ENCODE measurements around the gene KCTD11.

The KCTD11 gene

DNA sequence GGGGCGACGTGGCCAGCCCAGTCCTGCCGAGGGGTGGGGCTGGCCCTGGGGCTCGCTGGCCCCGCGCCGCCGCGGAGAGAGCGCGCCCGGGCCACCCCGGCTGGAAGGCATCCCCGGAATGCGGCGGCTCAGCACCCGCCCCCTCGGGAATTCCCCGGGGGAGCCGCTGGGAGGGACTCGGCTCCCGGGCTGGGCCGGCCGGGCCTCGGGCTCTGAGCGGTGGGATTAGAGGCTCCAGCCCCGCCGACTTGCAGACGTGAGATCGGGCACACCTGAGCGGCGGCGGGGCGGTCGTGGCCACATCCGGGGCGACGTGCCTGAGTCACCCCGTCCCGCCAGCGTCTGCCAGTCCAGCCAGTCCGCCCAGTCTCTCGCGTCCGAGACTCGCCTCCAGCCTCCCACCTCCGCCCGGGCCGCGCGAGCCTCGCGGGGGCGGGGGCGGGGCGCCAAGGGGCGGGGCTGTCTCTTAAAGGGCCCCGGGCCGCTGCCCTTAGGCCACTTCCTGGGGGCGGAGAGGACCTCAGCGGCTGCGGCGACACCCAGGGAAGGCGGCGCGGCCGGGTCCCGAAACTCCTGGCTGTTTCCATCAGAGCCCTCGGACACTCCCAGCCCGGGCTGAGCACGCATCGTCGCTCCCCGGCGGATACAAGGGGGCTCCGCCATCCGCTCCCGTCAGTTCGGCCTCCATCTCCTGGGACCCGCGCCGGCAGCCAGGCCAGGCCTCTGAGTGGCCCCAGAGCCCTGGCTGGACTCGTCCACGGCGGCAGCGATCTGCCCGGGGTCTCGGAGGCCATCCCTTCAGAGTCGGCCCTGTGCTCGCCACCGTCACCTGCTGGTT is at the start of gene KCTD11:
Gene KCTD11 (plus strand): TSS at position 498 of the 838 bp plus-strand sequence.
- DNase-seq: peak; percentile 85

DNA sequence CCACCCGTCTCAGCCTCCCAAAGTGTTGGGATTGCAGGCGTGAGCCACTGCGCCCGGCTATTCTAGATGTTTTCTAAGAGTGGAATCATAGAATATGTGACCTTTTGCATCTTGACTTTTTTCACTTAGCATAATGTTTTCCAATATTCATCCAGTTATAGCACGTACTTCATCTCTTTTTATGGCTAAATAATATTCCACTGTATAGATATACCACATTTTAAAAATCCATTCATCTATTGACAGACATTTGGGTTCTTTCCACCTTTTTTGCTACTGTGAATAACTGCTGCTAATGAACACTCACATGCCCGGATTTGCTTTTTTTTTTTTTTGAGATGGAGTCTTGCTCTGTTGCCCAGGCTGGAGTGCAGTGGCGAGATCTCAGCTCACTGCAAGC is 47.8 kb upstream of the KCTD11 start:
- DNase-seq: no peak

DNA sequence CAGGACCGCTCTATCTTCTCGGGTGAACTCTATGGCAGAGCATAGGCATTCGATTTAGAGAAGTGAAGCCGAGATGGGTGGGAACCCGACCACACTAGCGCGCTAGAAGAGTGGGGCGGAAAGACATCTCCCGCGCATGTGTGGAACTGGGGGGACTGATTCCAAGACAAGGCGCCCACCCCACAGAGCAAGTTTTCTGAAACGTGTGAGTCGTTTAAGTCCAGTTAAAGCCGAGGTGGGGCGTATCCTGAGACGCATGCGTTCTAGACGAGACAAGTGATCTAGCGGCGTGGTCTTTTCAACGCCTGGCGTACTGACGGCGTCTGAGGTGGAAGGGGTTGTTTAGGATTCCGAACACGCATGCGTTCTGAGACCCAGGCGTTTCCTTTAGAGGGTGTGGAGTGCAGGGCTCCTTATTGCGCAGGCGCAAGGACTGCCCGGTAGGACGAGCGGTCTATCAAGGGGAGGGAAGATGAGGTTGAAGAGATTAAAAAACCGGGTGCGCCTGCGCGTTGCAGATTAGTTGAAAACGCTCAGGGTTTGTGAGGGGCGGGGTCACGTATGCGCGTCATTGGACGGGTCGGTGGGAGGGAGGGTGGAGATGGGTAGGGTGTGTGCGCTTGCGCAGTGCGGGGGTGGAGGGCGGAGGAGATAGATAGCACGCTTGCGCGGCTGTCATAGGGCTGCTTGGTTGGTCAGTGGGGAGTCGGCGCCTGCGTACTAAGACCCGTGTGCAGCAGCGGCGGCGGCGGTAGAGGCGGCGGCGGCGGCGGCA is 44.9 kb upstream of the KCTD11 start, which contains the start of gene EIF5A:
Gene EIF5A (plus strand): TSS at position 718 of the 775 bp plus-strand sequence. CDS start 2,008 bp downstream, outside the sequence.
- DNase-seq: peak; percentile 100

DNA sequence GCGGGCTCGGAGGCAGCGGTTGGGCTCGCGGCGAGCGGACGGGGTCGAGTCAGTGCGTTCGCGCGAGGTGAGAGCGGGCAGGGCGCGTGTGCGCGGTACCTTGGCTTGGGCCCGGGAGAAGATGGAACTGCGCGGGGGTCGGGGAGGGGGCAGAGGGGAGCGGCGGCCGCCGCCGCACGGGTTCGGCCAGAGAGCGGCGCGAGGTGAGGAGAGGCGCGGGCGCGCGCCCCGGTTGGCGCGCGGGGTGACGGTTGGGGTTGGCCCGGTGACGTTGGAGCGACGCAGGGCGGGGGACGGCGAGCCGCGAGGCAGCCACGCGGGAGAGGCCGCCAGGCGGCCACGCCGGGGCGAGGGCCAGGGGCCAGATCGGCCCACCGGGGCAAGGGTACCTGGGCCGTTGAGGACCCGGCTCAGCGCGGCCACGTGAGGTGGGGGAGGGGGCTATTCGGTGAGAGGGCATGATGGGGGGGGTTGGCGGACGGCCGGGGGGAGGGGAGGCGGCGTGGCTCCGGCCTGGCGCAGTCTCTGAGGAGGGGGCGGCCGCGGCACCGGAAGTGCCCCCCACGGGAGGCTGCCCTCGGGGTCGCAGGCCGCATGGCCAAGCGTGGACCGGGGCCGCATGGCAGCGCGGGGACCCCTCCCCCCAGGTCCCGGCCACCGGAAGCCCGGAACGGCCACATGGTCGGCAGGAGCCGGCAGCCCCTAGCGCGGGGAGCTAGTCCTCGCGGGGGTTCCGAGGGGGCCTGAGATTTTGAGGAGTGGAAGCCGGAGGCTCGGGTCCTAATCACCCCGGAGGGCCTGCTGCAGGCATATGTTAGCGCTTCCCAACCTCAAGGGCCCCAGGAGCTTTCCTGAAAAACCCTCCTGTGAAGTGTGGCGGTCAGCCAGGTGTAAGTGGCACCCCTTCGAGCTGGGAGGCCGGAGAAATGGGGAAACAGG is 44.0 kb upstream of the KCTD11 start:
- DNase-seq: peak; percentile 53

DNA sequence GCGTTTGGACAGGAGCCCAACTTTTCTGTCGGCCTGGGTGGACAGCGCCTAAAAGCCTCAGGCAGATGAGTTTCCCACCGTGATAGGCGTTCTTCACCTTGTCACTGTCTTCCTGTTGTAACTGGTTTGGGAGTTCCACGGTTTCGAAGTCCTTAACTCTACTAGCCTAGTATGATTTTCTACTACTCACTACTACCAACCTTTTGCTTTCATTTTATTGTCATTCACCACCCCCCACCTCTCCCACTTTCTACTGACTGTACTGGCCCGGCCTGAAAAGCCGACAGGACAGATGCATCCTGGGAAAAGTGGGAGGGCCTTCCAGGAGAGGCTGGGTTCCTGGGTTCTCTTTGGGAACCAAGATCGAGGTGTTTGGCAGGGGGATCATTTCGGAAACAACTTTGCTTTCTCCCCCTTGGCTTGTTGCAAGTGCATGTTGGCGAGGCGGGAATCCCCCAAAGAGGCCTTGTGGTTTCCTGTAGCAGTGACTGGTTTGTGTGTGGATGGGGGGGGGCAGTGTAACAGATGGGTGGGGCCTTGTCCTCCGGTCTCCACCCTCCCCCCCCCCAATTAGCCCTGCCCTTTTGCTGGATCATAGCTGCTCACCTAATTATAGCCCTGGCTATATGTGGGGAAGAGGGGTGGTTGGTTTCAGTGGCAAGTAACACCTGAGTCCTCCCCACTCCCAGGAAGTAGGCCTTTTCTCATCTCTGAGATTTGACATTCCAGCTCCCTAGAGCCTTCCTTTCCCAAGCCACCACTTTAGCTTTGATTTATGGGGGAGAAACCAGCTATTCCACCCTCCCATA is 43.1 kb upstream of the KCTD11 start:
- peak; percentile 88 for DNase-seq

DNA sequence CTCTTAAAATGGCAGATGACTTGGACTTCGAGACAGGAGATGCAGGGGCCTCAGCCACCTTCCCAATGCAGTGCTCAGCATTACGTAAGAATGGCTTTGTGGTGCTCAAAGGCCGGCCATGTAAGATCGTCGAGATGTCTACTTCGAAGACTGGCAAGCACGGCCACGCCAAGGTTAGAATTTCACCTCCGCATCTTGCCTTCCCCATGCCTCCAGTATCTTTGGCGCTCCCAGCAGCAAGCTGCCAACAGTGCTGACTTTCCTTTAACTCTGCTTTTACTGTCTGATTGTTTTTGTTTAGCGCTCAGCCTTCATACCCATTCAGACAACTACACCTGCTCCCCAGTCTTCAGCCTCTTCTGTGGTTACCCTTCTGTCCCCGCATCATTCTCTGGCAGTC is 42.3 kb upstream of the KCTD11 start:
- no peak for DNase-seq

DNA sequence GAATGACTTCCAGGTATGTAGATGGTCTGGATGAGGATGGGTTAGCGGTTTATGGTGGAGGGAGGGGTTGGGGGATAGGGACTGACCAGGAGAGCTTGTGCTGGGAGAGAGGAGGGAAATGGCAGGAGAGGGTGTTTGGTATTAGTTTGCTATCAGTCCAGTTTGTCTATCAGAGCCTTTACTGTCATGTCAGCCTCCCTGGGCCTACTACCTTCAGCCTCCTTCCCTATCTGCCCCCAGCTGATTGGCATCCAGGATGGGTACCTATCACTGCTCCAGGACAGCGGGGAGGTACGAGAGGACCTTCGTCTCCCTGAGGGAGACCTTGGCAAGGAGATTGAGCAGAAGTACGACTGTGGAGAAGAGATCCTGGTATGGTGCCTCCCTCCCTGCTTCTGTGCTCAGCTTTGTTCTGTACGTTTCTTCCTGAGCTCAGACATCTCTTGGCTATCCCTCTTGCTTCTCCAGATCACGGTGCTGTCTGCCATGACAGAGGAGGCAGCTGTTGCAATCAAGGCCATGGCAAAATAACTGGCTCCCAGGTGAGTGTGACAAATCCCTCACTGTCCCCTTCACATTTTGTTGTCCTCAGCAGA is 40.8 kb upstream of the KCTD11 start:
- no peak for DNase-seq

DNA sequence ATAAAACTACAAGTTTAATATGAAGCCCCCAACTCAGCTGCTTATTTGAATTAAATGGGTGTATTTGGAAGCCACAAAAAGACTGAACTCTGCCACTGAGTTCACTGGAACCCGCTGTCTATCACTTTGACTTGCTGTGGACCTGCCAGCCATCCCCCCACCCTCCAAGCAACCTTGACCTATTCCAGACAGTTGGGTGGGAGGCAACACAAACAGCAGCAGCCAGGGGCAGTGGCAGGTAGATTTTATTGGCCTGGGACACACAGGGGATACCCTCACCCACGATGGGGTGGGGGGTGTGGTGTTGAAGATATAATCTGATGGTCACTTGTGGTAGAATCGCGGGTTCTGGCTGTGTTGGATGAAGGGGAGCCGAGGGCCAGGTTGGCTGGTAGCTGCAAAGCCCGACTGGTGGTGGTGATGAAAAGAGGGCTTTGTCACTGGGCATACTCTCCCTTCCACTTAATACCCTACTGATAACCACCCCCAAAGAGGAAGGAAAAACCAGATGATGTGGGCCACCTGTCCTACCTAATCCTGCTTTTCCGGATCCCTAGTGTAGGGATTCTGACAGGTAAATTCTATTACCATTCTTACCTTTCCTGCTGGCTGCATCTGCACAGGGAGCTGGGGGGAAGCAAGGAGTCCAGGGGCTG is 39.4 kb upstream of the KCTD11 start:
- no peak for DNase-seq

DNA sequence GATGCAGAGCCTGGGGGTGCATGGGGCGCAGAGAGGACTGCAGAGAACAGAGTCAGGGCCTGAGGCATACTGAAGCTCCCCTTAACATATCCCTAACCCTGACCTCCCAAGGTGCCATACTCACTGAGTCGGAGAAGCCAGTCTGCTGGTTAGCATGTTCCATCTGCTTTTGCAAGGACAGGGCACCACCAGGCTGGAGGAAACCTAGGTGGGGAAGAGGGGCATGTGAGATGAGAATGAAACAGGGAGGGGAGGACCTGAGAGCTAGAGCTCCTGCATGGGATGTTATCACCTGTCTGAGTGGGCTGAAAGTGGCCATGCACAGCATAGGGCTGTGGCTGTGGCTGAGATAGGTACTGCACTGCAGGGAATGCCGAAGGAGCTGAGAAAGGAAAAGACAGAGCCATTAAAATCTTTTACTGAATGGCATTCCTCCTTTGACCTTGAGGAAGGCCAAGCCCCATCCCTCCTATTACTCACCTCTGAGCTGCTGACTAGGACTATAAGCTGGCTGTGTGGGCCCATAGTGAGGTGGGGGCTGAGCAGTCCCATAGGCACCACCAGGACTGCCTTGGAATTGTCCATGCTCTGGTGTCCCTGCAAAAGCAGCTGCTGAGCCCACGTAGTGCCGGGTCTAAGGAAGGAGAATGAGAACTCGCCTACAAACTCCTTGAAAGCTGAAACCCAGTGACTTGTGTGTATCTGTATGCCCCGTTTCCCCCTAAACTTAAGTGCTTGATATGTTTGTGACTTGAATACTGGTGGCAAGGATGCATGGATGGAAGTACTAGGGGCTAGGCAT is 38.7 kb upstream of the KCTD11 start:
- no peak for DNase-seq

DNA sequence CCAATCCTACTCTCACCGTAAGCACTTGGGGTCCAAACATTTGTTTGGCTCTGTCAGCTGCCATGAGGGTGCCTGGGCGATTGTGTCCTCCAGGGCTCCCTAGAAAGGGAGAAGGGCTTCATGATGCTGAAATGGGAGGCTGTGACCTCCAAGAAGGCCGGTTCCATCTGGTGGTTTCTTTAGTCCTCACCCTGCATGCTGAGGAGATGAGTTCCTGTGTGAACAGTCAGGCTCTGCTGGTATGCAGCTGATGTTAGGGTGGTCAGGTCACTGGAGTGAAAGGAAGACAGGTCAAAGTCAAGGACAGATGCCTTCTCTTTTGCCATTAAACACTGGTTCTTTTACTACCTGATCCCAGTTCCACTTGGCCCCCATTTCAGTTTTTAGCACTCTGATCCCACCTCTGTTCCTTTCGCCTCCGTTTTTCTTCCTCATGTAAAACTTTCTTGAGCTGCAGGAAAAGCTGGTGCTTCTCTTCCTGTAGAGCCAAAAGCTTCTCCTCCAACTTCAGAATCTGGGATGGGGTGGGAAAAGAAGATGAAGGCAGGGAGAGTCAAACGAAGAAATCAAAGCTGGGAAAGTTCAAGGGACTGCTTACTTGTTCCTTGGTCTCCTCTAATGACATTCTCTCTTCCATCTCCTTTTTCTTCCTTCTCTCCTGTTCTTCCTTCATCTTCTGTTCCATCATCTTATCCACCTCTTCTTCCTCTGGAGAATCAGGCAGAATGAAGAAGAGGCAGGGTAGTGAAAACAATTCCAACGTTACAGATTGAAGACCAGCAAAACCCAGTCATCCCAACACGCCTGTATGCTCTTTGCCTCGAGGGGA is 37.9 kb upstream of the KCTD11 start:
- DNase-seq: no peak

DNA sequence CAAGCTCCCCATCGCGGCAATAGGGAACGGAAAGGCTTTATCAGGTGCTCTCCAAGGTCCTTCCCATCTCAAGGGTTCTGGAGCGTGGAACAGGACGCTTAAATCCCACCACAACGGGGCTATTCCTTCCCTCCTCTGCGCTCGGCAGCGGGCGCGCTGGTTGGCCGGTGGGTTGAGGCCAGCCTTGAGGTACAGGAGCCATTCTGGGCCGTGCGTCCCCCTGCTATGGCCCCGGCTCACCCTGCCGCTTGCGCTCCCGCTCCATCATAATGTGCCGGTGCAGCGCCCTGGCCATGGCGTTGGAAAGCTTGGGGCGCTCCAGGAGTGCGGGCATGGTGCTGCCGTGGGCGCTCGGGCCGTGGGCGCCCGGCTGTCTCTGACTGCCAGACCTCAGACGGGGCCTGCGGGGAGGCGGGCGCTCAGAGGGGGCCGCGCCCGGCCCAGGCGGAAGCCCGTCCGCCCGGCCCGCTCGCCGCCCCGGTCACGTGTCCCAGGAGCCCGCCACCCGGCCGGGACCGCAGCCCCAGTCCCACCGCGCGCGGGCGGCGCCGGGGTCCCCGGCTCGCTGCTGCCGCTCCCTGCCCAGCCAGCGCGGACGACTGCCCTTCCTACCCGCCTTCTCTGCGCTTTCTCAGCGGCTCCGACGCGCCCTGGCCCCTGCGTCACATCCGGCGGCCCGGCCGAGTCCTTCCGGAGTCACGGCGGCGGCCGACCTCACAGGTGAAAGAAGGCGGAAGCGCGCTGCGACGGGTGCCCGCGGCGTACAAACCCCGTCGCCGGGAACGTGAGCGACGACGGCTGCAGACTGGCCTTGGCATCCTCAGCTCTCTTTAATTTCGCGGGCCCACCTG is 37.0 kb upstream of the KCTD11 start, which contains the start of gene GPS2:
Gene GPS2 (minus strand): TSS at position 642 of the 851 bp plus-strand sequence. CDS start 308 bp downstream, at position 334.
- DNase-seq: peak; percentile 94

DNA sequence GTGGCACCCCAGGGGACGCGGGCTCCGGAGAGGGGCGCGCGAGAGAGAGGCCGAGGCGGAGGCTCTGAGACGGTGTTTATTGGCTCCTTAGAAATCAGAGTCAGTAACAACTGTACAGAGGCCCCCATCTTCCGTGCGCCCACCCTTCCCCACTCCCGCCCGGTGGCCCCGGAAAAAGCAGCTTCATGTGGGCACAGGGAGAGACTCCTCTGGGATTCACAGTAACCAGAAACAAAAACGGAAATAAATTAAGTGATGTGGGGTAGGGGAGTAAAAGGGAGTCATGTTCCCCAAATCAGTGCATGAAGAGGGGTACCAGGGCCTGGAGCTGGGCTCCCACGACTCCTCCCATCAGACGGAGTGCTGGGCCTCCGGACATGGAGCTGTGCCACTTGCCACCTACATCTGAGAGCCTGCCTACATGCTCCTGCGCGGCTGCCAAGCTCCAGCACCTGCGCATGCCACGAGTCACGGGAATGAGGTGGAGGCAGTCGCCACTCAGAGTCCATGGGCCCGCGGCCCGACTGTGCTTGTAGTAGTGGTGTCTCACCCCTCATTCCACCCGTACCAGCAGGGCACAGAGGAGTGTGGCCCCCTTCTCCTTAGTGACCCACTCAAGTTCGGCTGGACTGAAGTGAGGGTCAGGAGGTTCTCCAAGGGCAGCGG is 36.3 kb upstream of the KCTD11 start:
- DNase-seq: no peak

DNA sequence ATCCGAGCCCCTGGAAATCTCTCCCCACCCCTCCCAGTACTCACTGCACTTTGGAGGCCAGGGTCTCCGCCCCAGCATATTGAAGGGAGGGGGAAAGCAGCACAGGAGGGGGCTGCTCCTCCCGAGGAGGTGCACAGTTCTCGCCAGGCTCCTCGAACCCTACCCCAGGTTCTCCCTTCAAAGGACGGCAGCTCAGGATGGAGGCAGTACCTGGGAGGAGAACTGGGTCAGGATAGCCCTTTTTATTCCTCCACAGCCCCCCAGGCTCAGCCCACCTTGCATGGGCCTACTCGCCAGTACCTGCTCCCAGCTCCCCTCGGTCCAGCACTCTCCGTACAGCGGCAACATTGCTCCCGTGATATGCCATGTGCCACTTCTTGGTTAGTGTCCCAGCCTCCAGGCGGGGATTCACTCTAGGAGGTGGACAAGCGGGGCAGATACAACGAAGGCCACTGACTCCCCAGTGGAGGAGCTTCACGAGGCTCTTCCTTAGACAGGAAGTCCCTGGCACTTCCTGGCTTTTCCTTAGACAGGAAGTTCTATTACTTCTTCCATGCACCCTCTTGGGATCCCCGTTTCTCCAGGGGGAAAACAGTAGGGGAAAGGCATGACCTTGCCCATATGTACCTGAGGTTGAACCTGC is 34.7 kb upstream of the KCTD11 start:
- DNase-seq: no peak

DNA sequence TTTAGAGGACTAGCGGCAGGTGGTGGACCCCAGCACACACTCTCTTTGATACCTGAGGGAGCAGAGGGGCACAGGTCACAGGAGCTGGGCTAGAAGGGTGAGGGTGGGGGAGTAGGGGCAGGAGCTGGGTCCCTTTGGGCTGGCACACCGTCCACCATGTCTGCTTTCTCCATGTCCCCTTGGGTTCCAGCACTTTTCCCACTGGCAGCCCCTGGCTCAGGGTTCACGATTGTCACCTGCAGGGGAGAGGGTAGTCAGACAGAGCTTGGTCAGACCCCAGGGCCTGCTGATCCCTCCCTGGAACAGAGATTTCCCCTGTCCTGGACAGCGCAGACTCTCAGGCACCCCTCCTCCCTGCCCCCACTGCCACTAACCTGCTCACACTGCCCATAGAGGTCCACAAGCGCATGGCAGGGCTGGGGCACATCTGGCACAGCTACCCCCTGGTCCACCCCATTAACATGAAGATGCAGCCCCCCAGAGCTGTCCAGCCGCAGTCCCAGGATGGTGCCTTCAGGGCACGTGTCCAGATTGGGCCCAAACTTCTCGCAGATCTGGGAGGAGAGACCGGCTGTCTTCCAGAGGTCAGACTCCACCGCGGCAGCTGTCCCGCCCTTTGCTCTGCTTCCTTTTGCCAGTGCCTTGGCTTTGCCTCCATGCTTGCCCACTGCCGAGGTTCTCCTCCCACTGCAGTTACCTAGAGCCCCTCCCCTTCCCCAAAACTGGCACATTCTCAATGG is 33.7 kb upstream of the KCTD11 start:
- DNase-seq: no peak

DNA sequence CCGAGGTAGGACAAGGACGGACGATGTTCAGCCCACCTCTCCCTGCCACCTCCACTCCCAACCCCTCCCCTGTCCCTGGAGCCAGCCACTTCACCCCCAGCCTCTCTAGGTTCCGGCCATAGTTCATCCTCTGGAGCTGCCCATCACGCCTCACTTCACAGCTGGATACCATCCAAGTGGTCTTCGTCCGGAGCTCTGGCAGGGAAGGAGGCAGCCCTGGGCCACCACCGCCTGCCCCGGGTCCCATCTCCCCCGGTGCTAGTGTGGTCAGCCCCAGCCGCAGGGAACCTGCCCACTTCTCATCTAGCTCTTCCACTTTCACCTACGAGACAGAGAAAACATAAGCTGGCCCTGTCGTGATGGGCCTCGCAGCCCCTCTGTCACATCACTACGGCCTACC is 30.5 kb upstream of the KCTD11 start:
- DNase-seq: no peak

Measured in CD4-positive, alpha-beta T cell treated with Interleukin-17A for 4 hours (primary cell).